HG03575 (cell line): ENCODE measurements around the gene KLHDC1.
A peak's percentile ranks its signal among the peaks of the same experiment; 100 is the strongest.
"Not testable (repeated sequence)": the region's sequence is repeated elsewhere in the genome, so short reads cannot be mapped to it uniquely, and the experiment has no call there.

ENCODE experiments used
- ATAC-seq: cut with Tn5 transposase; IDR thresholded peaks from one replicate; pipeline ENCODE4 v1.9.1; 2021; ENCODE audit not compliant: unreplicated experiment, insufficient number of reproducible peaks, low FRiP score; ENCODE audit errors: extremely low read depth

Gene KLHDC1, protein sequence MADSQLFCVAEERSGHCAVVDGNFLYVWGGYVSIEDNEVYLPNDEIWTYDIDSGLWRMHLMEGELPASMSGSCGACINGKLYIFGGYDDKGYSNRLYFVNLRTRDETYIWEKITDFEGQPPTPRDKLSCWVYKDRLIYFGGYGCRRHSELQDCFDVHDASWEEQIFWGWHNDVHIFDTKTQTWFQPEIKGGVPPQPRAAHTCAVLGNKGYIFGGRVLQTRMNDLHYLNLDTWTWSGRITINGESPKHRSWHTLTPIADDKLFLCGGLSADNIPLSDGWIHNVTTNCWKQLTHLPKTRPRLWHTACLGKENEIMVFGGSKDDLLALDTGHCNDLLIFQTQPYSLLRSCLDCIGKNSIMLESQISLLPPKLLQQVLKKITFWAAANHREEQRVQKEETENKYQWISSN

GRCh38 chr14:49692811-49693734 is at the start of gene KLHDC1:
Gene KLHDC1 (plus strand): TSS chr14:49693120. CDS start chr14:49693195, 75 bp downstream.
- ATAC-seq: peak; percentile 49

DNA sequence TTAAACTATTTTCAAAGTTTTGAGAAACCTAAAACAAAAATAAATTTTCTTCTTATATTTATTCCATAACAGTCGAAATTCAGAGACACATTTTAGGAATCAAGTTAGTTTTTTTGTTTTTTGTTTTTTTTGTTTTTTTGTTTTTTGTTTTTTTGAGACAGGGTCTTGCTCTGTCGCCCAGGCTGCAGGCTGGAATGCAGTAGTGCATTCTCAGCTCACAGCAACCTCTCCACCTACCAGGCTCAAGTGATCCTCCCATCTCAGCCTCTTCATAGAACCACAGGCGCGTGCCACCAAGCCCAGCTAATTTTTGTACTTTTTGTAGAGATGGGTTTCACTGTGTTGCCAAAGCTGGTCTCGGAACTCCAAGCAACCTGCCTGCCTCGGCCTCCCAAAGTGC is 39.4 kb upstream of the KLHDC1 start:
- no peak for ATAC-seq

- no peak for ATAC-seq
Measured at GRCh38 chr14:49654511-49654910, 38.4 kb upstream of the KLHDC1 start.

GRCh38 chr14:49657500-49657899 is 35.4 kb upstream of the KLHDC1 start:
- not testable (repeated sequence) for ATAC-seq

DNA sequence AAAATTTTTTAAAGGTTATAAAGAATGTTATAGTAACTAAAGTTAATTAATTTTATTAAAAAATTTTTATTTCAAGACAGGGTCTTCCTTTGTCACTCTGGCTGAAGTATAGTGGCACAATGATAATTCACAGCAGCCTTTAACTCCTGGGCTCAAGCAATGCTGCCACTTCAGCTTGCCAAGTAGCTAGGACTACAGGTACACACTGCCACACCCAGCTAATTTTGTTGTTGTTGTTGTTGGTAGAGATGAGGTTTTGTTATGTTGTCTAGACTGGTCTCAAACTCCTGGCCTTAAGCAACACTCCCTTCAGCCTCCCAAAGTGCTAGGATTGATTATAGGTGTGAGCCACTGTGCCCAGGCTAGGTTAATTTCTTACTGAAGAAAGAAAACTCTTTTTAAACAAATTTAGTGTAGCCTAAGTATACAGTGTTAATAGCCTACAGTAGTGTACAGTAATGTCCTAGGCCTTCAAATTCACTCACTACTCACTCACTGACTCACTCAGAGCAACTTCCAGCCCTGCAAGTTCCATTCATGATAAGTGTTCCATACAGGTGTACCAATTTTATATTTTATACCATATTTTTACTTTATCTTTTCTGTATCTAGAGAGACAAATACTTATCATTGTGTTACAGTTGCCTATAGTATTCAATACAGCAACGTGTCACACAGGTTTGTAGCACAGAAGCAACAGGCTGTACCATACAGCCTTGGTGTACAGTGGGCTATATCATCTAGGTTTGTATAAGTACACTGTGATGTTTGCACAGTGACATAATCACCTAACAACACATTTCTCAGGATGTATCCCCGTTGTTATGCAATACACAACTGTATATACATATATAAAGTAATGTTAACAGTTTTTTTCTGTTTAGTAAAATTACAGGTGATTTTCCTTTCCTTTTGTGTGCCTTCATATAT is 33.1 kb upstream of the KLHDC1 start:
- no peak for ATAC-seq

DNA sequence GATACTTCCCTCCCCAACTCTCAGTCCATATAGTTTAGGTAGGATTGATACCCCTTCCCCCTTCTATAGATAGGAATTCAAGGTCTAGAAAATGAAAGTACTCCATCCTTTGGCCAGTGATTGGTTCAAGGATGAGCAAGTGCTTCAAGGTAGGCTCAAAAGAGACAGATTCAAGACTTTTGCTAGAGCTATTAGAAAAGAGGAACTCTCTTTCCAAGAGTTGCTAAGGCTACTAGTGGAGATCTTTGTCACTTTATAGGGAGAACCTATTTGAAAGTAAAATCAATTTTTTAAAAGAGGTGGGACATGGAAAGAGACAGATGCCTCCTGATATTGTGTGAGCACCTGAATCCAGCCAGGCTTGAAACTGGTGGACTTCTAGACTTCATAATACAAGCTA is 22.4 kb upstream of the KLHDC1 start:
- no peak for ATAC-seq

DNA sequence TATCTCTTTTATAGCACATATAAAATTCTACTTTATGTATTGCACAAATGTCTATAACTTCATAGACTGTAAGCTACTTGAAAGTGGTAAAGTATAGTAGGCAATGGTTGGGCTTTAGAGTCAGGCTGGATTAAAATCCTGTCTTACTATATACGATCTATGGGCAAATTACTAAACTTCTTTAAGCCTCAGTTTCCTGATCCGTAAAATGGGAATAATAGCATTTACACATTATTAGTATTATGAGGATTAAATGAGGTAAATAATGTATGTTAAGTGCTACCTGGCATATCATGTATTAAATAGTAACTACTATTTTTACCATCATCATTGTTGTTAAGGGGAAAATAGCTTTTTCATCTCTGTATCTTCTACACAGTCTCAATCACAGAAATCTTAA is 19.3 kb upstream of the KLHDC1 start:
- ATAC-seq: no peak

GRCh38 chr14:49677643-49678042 is 15.3 kb upstream of the KLHDC1 start:
- ATAC-seq: no peak

- ATAC-seq: no peak
Measured at GRCh38 chr14:49679271-49679670, 13.6 kb upstream of the KLHDC1 start.

DNA sequence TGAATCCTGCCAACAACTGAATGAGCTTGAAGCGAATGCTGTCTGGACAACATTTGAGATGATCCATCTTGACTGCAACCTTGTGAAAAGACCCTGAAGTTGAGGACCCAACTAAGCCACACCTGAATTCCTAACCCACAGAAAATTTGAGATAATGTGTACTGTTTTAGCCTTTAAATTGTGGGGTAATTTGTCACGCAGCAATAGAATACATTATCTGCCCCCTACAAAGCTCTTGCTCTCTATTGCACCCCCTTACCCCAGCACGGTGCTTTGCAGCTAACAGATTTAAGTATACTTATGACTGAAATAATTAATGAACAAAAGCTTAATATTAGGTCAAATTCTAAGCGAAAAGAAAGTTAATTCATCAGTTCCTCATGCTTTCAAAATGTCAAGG is 6.5 kb upstream of the KLHDC1 start:
- ATAC-seq: no peak

GRCh38 chr14:49687942-49688700 is 4.8 kb upstream of the KLHDC1 start, which contains the start of gene POLE2:
Gene POLE2 (minus strand): TSS chr14:49688214. CDS start chr14:49688203, 11 bp downstream.
- no peak for ATAC-seq

DNA sequence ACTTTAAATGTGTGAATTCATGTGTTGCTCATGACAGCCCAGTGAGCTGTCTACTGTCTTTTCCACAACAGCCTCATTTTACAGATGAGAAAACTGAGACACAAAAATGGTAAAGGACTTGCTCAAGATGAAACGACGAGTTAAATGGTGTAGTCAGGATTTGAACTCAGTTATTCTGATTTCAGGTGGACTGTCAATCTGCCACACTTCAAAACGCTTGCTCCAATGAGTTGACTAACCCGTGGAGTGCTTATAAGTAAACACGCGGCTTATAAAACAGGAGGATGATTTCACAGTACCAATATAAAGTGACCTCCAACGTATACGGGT is 4.3 kb upstream of the KLHDC1 start:
- ATAC-seq: no peak

DNA sequence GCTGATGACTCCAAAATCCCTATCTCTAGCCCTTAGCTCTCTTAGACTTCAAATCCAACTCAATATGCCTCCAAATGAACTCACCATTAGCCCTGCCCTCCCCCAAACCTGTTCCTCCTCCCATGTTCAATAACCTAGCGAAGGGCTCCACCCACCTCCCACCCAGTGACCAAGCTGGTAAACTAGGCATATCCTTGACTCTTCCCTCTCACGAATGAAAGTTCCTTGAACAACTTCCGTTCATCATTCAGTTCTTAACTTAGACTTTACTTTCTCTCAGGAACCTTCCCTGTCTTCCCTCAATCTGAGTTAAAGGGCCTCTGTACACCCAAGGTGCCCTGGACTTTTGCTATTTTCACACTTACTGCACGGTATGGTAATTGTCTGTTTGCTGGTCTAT is 1.9 kb upstream of the KLHDC1 start:
- ATAC-seq: no peak

DNA sequence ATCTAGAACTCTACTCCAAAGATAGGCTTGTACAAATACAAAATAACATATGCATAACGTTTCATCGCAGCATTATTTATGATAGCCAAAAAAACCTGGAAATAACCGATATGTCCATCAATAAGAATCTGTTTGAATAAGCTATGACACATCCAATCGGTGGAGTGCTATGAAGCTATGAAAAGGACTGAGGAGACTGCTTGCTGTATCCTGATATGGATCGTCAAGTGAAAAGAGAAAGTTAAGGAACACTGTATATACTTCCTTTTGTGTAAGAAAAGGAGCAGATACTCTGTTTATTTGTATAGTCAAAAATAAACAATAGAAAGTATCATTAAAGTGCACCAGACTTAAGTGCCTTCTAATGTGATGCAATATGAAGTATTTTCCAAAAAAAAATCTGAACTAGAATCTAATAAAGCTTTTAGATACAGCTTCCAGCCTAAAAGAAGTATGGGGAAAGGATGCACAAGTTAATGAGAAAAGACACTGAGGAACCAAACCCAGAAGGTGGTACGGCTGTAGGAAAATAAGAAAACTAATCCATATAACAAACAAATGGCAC is 645 bp upstream of the KLHDC1 start:
- ATAC-seq: no peak

DNA sequence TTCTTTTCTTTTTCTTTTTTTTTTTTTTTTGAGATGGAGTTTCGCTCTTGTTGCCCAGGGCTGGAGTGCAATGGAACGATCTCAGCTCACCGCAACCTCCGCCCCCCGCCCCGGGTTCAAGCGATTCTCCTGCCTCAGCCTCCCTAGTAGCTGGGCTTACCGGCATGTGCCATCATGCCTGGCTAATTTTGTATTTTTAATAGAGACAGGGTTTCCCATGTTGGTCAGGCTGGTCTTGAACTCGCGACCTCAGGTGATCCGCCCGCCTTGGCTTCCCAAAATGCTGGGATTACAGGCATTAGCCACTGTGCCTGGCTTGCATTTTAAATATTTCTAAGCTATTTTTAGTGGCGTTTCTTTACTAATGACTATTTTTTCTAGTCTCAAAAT is 810 bp downstream of the KLHDC1 start:
- ATAC-seq: not testable (repeated sequence)

- ATAC-seq: no peak
Measured at GRCh38 chr14:49702725-49703124, 9.8 kb downstream of the KLHDC1 start.

- ATAC-seq: no peak
Measured at GRCh38 chr14:49703965-49704364, 11.0 kb downstream of the KLHDC1 start.

DNA sequence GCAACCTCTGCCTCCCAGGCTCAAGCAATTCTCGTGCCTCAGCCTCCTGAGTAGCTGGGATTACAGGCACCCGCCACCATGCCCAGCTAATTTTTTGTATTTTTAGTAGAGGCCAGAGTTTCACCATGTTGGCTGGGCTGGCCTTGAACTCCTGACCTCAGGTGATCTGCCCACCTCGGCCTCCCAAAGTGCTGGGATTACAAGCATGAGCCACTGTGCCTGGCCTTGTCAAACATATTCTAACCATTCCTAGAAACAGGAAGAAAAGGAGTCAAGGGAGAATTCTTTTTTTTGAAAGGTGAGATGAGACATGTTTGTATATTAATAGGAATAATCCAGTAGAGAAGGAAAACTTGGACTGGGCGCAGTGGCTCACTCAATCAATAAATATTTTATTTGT is 11.6 kb downstream of the KLHDC1 start:
- ATAC-seq: not testable (repeated sequence)
